SK-N-SH treated with all-trans-retinoic acid at 6 μM for 48 hours (cell line): Measurements from ENCODE around the gene C10orf105.

Experiments used
- SNAI2 ChIP-seq: fragments of 250-450 bp; sonication (Bioruptor Pico); IDR thresholded peaks from 2 replicates; pipeline ENCODE4 v1.5.0; 2020; ENCODE audit warnings: mild to moderate bottlenecking, moderate library complexity
- ZNF8 ChIP-seq: fragments of 450-650 bp; formaldehyde crosslinking; IDR thresholded peaks from 2 replicates; pipeline ENCODE4 v1.5.0; 2020; ENCODE audit warnings: mild to moderate bottlenecking, moderate library complexity
- TF ChIP-seq, protein P1 (sequence below): fragments of 250-450 bp; sonication (Bioruptor Pico); IDR thresholded peaks from 2 replicates; pipeline ENCODE4 v1.8.0; 2020; ENCODE audit warnings: mild to moderate bottlenecking, moderate library complexity, borderline replicate concordance

DNA sequence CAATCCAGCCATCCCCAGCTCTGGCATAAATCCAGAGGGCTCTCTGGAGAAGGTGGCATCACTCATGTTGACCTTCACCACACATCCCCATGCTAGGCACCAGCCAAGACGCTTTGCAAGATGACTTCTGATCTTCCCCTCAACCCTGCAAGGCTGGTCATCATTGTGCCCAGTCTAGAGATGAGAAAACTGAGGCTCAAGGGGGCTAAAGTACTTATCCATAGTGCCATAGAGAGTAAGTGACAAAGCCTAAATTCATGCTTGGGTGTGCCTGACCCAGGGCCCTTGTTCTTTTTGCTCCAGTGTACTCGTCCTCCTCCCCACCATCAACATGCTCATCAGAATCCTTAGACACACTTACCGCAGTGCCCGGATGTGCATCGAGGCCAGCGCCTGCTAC is 1.7 kb upstream of the C10orf105 start:
- TF ChIP-seq SNAI2 (CRISPR knock-in tag) (no peak), ZNF8 (no peak)
- TF ChIP-seq, protein P1, sequence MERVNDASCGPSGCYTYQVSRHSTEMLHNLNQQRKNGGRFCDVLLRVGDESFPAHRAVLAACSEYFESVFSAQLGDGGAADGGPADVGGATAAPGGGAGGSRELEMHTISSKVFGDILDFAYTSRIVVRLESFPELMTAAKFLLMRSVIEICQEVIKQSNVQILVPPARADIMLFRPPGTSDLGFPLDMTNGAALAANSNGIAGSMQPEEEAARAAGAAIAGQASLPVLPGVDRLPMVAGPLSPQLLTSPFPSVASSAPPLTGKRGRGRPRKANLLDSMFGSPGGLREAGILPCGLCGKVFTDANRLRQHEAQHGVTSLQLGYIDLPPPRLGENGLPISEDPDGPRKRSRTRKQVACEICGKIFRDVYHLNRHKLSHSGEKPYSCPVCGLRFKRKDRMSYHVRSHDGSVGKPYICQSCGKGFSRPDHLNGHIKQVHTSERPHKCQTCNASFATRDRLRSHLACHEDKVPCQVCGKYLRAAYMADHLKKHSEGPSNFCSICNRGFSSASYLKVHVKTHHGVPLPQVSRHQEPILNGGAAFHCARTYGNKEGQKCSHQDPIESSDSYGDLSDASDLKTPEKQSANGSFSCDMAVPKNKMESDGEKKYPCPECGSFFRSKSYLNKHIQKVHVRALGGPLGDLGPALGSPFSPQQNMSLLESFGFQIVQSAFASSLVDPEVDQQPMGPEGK, result no peak
